LoVo (cell line): ENCODE measurements around the gene CREG1.
"Not testable (repeated sequence)": the region's sequence is repeated elsewhere in the genome, so short reads cannot be mapped to it uniquely, and the experiment has no call there.

ENCODE experiments used
- DNase-seq: peaks from one replicate; pipeline ENCODE4 v3.0.0-alpha.2; 2016; ENCODE audit warnings: low spot score

The CREG1 gene

DNA sequence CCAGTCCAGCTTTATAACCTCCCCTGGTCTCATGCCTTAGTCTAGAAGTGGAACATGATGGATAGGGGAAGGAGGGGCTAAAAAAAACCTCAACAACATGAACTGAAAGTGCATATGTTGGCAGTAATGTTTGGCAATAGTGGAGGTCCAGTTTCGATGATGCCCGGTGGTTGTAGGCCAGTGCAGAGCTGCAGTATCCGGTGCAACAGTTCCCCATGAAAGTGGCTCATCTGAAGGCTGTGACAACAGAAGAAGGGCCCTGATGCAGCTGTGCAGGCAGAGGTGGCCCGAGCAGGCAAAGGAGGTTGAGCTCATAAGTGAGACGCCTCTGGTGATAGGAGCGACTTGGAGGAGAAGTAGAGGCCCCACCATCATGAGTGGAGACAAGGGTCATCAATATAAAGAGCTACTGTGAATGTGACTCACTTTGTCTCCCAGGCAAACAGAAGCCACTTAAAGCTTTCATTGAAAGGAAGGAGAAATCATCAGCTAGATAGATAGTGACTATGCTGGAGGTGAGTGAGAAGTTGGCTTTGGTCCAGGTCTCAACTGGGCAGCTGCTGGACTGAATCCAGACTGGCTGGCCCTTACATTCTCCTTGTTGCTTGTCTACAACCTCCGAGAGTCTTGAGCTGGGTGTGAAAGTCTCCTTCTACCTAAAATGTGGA is 10.2 kb upstream of the CREG1 start:
- DNase-seq = peak; percentile 23

DNA sequence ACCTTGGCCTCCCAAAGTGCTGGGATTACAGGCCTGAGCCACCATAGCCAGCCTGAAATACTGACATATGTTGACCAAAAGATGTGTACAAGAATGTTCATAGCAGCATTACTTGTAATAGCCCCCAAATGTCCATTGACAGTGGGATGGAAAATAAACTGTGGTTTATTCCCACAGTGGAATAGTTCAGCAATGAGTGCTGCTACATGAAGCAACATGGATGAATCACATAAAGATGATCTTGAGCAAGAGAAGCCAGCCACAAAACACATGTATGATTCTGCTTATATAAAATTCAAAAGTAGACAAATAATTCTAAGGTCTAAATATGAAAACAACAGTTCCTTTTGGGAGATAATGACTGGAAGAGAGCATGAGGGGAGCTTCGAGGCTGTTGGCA is 9.1 kb upstream of the CREG1 start:
- no peak for DNase-seq

DNA sequence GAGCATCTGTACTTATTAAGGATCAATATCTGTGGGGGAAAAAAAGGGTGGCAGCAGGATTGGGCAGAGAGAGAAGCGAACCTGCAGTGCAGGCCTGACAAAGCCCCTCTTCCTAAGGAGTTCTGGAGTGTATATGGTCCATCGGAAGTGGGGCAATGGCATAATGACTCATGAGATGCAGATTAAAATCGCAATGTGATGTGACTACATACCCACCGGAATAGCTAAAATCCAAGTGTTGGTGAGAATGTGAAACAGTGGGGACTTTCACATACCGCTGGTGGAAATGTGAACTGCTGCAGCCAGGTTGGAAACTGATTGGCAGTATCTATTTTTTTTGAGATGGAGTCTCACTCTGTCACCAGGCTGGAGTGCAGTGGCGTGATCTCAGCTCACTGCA is 8.2 kb upstream of the CREG1 start:
- no peak for DNase-seq

DNA sequence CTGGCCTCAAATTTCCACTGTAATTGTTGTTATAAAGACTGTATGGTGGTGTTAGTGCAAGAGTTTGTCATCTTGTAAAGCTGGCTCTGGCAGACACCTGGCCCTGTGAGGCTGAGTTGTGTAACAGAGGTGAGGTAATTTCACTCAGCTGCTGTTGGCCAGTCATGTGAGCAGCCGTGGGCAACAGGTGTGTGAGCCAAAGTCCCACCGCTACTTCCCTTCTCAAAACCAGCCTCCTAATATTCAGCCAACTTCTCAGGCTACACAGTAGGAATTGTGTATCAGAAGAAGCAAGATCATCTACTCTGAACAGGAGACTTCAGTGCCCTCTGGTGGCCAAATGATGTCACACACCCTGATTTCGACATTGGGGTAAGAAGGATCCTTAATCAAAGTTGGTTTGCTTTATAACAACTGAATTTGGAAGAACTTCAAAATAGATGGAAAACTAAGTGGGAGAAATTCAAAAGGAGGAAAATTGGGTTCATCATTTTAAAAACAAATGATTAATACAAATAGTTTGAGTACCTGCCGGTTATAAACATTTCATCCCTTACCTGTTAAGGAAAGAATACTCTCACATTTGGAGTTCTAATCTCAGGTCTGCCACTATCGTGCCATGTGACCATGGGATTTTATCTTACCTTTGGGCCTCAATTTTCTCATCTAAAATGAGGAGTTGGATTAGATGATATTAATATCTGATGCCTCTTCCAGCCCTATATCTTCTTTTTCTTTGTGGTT is 2.6 kb upstream of the CREG1 start:
- peak; percentile 68 for DNase-seq

DNA sequence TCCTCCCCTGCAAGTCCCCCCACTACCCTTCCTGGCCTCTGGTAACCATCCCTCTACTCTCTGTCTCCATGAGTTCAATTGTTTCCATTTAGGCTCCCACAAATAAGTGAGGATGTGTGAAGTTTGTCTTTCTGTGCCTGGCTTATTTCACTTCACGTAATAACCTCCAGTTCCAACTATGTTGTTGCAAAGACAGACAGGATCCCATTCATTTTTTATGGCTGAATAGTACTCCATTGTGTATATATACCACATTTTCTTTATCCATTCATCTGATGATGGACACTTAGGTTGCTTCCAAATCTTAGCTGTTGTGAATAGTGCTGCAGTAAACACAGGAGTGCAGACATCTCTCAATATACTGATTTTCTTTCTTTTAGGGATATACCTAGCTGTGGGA is 1.5 kb upstream of the CREG1 start:
- not testable (repeated sequence) for DNase-seq

DNA sequence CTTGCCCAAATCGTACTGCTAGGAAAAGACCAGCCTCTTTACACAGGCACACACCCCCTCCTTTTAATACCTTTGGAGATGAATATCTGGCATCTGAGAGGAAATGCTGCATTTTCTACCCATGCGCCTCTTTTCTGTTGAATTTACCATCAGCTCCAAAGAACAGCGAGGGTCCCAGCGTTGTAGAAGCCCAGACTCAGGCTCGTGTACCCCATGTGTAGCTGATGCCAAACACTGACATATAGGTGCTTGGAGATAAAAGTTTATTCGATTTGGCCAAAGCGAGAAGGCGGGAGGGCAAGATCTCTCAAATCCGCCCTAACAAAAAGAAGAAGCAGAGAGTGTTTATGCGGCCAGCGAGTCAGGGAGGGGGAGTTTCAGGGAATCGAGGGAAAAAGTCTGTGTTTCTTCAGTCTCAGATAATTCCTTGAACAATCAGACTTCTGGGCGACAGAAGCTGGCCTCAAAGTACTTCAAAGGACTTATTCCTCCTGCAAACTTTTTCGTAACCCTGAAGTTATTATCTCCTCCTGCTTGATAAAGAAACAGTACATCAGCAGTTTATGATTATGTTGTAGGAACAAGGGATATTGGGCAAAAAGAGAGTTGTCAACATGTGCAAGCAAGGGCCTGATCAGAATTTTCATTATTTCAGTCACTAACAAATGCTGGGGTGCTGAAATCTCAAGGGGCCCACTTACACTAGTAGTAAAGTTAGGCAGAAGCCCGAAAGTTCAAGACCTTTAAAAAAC is 642 bp upstream of the CREG1 start:
- DNase-seq = no peak

DNA sequence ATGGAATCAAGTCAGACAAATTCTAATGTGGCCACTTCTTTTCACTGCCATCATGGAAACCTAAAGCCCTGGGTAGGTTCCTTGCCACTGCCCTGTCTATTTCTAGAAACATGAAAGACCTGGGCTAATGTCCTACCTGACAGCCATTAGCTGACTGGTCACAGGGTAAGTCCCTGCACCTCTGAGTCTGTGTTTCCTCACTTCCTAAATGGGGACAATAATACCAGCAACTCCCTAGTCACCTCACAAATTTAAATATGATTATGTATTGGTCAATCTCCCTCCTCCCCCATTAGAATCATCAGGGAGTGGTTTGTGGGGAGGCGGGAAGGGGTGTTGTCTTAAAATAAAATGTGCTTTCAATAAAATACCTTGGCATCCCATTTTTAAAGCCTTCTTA is 2.2 kb downstream of the CREG1 start:
- DNase-seq = no peak

DNA sequence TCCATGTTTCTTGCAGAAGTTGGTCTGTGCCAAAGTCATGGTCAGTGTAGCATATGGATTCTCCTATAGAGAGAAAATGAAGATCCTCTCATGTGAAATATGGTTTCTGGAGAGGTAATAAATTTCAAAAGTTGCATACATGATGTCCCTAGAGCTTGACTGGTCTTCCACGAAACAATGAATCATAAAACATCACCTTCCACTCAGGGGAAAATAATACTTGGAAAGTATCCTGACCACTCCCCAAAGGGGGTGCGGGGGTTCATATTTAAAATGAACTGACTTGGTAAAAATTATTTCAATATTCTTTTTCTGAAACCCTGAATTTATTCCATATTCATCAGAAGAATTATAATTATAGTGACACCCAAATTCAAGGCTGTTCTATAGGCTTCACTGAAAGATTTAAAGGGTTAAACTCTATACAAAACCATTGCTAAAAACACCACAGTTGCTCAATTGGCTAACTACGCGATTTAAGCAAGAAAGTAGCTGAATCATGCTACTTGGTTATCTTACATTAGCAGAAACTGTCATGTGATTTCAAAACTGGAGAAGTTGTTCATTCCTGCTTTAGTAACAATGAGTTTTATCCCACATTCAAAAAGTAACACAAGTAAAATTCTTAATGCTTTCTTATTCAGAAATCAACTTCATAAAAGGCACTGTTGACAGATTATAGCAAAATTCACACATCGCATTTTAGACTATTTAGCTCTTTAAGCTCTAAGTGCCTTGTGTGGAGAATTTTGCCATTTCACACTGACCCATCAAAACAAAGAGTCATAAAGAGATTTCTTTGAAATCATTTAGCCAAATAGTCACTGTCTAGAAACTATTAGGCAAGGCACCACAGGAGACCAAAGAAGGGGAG is 5.3 kb downstream of the CREG1 start:
- no peak for DNase-seq

DNA sequence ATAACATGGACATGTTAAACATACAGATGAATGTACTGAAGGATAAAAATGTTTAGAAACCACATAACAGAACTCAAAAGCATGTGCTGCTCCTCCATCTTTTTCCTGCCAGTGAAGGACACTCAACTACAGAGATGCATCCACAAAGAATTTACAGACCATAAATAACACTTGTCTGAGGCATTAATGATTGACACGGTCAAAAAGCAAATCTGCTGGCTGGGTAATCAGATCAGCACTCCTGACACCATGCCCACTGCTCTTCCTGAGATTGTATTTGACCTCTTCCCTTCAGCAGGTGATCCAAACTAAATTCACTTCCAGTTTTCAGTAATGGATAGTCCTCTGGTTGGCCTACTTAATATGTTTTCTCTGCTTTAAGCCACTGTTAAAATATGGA is 6.6 kb downstream of the CREG1 start:
- no peak for DNase-seq

DNA sequence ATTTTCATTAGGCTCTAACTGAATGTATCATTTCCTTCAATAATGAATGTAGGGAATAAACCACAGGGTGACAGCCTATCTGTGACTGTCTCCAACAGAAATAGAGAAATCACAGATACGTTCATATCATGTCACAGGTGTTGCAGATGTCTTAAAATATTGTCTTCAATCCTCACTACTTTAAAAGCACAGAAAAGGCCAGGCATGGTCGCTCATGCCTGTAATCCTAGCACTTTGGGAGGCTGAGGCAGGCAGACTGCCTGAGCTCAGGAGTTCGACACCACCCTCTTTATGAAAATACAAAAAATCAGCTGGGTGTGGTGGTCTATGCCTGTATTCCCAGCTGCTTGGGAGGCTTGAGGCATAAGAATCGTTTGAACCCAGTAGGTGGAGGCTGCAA is 8.2 kb downstream of the CREG1 start:
- no peak for DNase-seq

DNA sequence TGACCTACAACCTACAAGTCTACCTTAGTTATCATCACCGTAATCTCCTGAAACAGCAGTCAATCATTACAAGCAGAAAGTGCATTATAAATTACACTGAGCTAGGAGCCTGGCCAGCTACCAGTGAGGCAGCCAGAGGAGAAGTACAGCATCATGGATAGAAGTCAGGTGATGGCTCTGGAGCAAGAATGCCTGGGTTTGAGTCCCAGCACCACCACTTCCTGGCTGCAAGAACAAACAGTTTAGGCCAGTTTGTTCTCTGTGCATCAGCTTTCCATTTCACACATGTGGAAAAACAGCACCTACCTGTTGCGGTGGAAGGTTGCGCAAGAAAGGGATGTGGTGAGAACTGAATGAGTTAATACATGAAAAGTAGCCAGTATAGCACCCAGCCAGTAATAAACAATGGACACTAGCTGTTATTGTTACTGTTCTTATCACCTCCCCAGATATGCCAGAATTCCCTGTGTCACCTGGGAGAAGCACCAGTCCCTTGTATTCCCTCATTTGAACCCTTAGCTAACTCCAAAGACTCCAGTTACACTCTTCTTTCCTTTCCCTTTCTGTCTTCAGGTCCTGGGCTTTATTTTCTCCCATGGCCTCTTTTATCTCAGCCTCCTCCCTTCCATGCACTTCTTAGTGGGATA is 9.0 kb downstream of the CREG1 start:
- DNase-seq = no peak

DNA sequence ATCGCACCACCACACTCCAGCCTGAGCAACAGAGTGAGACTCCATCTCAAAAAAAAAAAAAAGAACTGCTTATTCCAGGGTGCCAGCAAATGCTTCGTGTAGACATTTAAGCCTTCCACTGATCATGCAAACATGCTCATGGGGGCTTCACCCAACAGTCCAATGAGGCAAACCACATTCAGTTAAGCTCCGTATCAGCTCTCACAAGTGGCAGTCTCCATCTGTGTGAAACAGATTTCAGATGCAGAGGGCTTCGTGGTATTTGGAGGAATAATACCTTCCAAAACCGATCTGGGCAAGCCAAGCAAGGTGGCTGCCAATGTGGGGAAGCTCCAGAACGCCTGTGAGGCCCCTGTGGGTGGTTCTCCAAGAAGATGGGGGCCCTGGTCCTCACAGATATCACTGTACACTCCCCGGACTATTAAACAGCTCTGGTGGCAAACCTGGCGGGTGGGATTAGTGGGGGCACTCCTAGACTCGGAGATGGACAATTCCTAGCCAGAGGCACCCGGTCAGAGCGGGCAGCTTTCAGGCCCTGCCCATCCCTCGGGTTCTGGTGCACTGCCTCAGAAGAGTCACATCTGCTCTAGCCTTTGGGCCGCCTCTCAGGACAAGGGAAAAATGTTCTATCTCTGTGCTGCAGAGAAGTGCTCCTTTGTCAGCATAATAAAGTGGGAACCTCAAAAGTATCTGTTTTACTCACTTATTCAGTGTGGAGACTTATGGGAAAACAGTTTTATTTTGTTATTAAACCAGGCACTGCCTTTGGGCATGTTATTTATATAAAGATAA is 10.2 kb downstream of the CREG1 start:
- no peak for DNase-seq

DNA sequence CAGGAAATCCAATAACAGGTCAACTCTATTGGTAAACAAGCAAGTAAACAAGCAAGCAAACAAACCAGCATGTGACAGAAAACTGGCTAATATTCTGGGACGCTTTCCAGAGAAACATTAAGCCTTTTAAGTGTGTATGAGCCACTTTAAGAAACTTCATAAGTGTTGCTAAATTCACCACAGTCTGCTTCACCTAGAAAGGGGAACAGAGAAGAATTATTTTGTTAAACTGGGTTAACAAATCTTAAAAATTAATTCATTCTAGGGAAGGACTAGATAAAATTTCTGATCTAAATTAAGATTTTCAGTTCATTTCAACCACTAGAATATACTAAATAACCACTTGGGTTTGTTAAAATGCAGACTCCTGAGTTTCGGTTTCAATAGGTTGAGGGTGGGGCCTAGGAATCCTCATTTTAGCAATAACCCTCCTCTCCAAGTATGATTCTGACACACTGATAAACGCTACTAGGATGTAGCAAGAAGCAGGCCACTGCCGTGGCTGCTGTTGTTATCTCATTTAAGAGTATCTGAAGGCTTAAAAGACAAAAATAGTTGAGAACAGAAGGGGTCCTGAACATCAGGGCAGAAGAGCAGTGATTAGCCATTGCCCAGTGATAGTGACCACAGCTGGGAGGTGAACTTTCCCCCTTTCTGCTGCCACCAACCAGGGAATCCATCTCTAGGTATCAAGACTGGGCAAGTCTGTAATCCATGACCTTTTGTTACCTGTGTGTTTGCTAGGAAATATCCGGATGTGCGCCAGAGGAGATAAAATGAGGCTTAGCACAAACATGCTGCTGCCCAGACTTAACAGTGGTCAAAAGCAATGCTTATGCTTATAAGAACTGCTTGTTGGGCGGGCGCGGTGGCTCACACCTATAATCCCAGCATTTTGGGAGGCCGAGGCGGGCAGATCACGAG is 11.2 kb downstream of the CREG1 start:
- DNase-seq = no peak

DNA sequence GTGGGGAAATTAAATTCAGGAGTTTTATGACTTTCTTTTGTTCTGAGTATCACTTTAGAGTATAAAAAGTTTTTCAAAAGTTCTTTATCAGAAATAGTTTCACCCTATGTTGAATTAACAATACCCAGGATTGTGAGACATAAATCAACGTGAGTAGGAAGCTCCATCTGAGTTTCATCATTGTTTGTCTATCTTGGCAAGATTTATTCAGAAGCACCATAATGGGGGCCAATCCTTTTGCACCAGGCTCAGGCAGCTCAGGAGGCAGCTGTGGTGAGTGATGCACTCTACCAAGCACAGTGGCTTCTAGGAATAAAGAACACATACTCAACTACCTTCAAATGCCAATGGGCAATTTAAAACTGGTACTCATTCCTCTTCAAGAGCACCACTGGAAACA is 12.0 kb downstream of the CREG1 start:
- no peak for DNase-seq

DNA sequence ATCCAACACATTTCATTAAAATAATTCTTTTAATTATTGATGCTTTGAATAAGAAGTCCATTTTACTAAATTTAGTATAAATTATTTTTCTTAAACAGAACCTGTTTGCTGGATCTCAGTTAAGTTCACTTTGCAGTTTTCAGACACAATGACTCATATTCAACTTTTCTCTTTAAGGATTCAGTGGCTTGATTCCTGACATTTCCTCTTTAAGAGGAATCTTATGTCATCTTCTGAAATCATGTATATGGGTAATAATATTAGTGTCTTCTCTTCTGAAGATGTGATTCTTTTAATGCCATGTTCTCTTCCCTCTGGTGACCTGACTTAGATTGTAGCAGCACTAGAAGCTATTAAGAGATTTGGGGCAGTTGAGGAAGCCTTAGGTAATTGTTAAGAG is 12.6 kb downstream of the CREG1 start:
- no peak for DNase-seq

DNA sequence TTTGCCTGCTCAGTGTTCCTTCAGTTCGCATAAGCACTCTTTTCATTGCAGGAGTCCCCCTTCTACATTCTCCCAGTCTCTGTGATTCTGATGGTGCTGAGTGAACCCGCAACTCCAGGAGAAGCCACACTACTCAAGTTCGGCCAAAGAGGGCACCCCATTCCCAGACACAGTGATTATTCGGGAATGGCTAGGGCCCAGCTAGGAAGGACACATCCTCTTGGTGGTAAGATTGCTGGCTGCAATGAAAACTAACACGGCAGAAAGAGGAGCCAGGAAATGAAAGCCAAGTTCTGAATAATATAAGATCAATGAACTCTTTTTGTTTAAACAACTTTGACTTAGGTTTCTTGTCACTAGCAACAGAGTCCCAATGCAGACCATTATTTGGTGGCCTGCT is 14.9 kb downstream of the CREG1 start:
- DNase-seq = no peak

DNA sequence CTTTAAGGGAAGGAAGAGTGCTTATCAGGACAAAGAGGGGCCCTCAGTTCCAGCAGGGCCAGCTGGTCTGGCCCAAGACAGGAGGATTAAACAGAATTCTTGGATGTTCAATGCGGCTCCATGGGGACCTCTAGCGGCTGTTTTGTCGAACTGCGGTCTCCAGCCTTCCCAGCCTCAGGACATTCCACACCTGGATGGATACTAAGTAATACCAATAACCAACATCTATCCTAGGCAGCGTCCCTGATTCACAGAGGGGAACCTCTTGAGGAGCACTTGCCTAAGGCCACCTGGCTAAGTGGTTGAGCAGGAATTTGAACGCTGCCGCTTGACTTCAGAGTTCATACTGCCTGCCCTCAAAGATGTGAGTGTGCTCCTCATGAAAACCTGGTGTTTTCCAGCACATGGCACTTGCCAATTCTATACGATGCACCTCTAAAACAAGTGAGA is 19.7 kb downstream of the CREG1 start:
- peak; percentile 57 for DNase-seq

DNA sequence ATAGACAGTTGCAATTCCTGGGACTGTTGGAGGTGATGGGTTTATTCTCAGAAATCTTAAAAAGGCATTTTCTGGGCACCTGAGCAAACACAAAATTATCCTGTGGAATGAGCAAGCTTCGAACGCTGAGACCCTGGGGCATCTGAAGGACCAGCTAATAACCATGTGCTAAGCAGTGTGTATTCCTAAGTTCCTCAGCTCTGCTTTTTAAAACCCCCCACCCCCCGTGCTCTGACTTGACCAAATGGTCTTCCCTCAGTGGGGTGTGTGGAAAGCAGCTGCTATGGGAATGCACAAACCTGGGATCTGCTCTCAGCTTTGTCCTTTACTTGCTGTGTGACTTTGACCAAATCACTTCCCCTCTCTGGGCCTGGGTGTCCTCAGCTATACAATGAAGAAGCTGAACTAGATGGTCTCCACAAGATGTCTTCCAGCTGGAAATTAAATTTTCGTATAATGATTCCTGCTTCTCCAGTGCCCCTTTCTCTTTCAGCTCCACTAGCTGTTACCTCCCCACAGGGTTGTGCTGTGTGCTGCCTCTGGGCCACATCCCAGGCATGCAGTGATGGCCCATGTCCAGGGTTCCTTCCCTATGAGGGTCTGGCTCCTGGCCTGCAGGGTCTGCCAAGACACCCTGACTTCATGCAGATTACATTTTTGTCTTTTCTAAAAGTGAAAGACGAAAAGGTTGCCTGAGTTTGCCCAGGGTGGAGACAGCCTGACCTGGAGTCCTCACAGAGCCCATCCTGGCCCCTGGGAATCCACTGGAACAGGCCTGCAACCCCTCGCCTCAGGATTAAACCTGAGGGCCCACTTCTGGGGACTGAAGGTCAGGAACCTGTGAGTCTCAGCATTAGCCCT is 20.4 kb downstream of the CREG1 start:
- DNase-seq = no peak

DNA sequence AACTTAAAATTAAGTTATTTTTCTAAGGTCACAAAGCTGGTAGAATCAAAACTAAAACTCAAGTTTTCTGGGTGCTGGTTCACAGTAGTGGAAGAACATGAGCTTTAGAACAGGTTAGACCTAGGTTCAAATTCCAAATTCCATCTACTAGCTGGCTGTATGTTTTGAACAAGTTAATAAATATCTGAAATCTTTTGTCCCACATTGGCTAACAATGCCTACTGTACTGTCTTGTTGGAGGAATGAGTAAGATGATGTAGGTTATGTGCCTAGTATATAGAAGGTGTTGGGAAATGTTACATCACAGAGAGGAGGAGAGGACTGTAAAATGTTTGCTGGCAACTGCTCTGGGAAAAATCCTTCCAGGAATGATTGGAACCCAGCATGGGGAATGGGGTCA is 21.2 kb downstream of the CREG1 start:
- DNase-seq = no peak
